Measurements from ENCODE around the gene PDK4. TPM values are rescaled to one million over a fixed set of nuclear protein-coding genes. Genes with fewer than 3 reads are reported as not detected.

The PDK4 gene
- total and polyA plus RNA-seq, 2 donors (not counting 1 experiment from before 2014, with no cell fraction given), result 0.20 to 2.8 TPM

- no peak overlapping the region for H3K4me3 ChIP-seq (replicated peaks in 1 of 4; ENCODE audit: control extremely low read depth in 1 of 4, insufficient read depth in 1 of 4, low read depth in 3 of 4, low read length in 4 of 4)
- no peak overlapping the region for H2AFZ ChIP-seq (ENCODE audit: low read length)
- H3K79me2 ChIP-seq (ENCODE audit: control insufficient read depth, insufficient read depth, low read length), result no peaks in the 10 kb centered on the region
- H3K27me3 ChIP-seq (ENCODE audit: control insufficient read depth, insufficient read depth, low read length), result no peaks in the 10 kb centered on the region
- H3K9me3 ChIP-seq (ENCODE audit: control insufficient read depth, insufficient read depth, low read depth, low read length), result no peaks in the 10 kb centered on the region
- TF ChIP-seq CTCF (conservative IDR thresholded peaks at IDR 0.05 in 1 of 2, IDR thresholded peaks at IDR 0.05 in 1 of 2; ENCODE audit: low read depth in 1 of 2, low read length in 2 of 2) (no peak), EZH2 (IDR thresholded peaks at IDR 0.05; ENCODE audit: low read length, missing control alignments) (no peak)
- no peaks in the 10 kb centered on the region for H3K36me3 ChIP-seq (ENCODE audit: control insufficient read depth, insufficient read depth, low read length)
- no peak overlapping the region for H3K27ac ChIP-seq (ENCODE audit: insufficient read depth, low read length)
- no peak overlapping the region for H3K4me2 ChIP-seq (ENCODE audit: extremely low read depth, insufficient read depth, low read length)
- H4K20me1 ChIP-seq (ENCODE audit: control insufficient read depth, extremely low read depth, insufficient read depth, low read length), result no peaks in the 10 kb centered on the region
- H3K4me1 ChIP-seq (ENCODE audit: control insufficient read depth, extremely low read depth, insufficient read depth, low read length), result no peaks in the 10 kb centered on the region
- H3K9ac ChIP-seq (ENCODE audit: insufficient read depth, low read length), result no peak overlapping the region
- peak in 1 of 2 donors; percentile 24 for DNase-seq (ENCODE audit: low read depth in 2 of 2)
Observed at GRCh38 chr7:95582578-95583293, 13.6 kb downstream of the PDK4 start.

GRCh38 chr7:95581467-95581866 is 14.8 kb downstream of the PDK4 start:
- no peaks in the 10 kb centered on the region for H3K36me3 ChIP-seq (ENCODE audit: control insufficient read depth, insufficient read depth, low read length)
- no peaks in the 10 kb centered on the region for H4K20me1 ChIP-seq (ENCODE audit: control insufficient read depth, extremely low read depth, insufficient read depth, low read length)
- no peaks in the 10 kb centered on the region for H3K4me1 ChIP-seq (ENCODE audit: control insufficient read depth, extremely low read depth, insufficient read depth, low read length)
- H2AFZ ChIP-seq (ENCODE audit: low read length), result no peak overlapping the region
- H3K9me3 ChIP-seq (ENCODE audit: control insufficient read depth, insufficient read depth, low read depth, low read length), result no peaks in the 10 kb centered on the region
- H3K27ac ChIP-seq (ENCODE audit: insufficient read depth, low read length), result no peak overlapping the region
- H3K79me2 ChIP-seq (ENCODE audit: control insufficient read depth, insufficient read depth, low read length), result no peaks in the 10 kb centered on the region
- no peak for DNase-seq (ENCODE audit: low read depth in 2 of 2)
- no peak overlapping the region for H3K4me2 ChIP-seq (ENCODE audit: extremely low read depth, insufficient read depth, low read length)
- TF ChIP-seq CTCF (conservative IDR thresholded peaks at IDR 0.05 in 1 of 2, IDR thresholded peaks at IDR 0.05 in 1 of 2; ENCODE audit: low read depth in 1 of 2, low read length in 2 of 2), result no peak
- no peak for TF ChIP-seq EZH2 (IDR thresholded peaks at IDR 0.05; ENCODE audit: low read length, missing control alignments)
- no peaks in the 10 kb centered on the region for H3K27me3 ChIP-seq (ENCODE audit: control insufficient read depth, insufficient read depth, low read length)
- H3K9ac ChIP-seq (ENCODE audit: insufficient read depth, low read length), result no peak overlapping the region
- no peak overlapping the region for H3K4me3 ChIP-seq (replicated peaks in 1 of 4; ENCODE audit: control extremely low read depth in 1 of 4, insufficient read depth in 1 of 4, low read depth in 3 of 4, low read length in 4 of 4)

- H3K36me3 ChIP-seq (ENCODE audit: control insufficient read depth, insufficient read depth, low read length), result no peaks in the 10 kb centered on the region
- H3K9ac ChIP-seq (ENCODE audit: insufficient read depth, low read length), result no peak overlapping the region
- H3K4me1 ChIP-seq (ENCODE audit: control insufficient read depth, extremely low read depth, insufficient read depth, low read length), result no peaks in the 10 kb centered on the region
- DNase-seq (ENCODE audit: low read depth in 2 of 2), result no peak
- no peaks in the 10 kb centered on the region for H3K79me2 ChIP-seq (ENCODE audit: control insufficient read depth, insufficient read depth, low read length)
- H4K20me1 ChIP-seq (ENCODE audit: control insufficient read depth, extremely low read depth, insufficient read depth, low read length), result no peaks in the 10 kb centered on the region
- H3K4me3 ChIP-seq (replicated peaks in 1 of 4; ENCODE audit: control extremely low read depth in 1 of 4, insufficient read depth in 1 of 4, low read depth in 3 of 4, low read length in 4 of 4), result no peak overlapping the region
- no peak overlapping the region for H3K27ac ChIP-seq (ENCODE audit: insufficient read depth, low read length)
- TF ChIP-seq CTCF (conservative IDR thresholded peaks at IDR 0.05 in 1 of 2, IDR thresholded peaks at IDR 0.05 in 1 of 2; ENCODE audit: low read depth in 1 of 2, low read length in 2 of 2) (no peak), EZH2 (IDR thresholded peaks at IDR 0.05; ENCODE audit: low read length, missing control alignments) (no peak)
- no peak overlapping the region for H2AFZ ChIP-seq (ENCODE audit: low read length)
- no peak overlapping the region for H3K4me2 ChIP-seq (ENCODE audit: extremely low read depth, insufficient read depth, low read length)
- H3K9me3 ChIP-seq (ENCODE audit: control insufficient read depth, insufficient read depth, low read depth, low read length), result no peaks in the 10 kb centered on the region
- H3K27me3 ChIP-seq (ENCODE audit: control insufficient read depth, insufficient read depth, low read length), result no peaks in the 10 kb centered on the region
Observed at GRCh38 chr7:95579318-95579717, 17.0 kb downstream of the PDK4 start.

Measured in fibroblast of lung (primary cell).